DMS 273 (cell line): Measurements from ENCODE around the gene ANKRD50.
A peak's percentile ranks its signal among the peaks of the same experiment; 100 is the strongest.

Experiments used
- DNase-seq: peaks from one replicate; lab custom pipeline; 2025; ENCODE audit not compliant: unreplicated experiment; lab: John Stamatoyannopoulos, UW

ANKRD50 gene

GRCh38 chr4:124712372-124713184, at the start of gene ANKRD50:
ANKRD50 (minus strand) TSS chr4:124712732; CDS start chr4:124710511, 2,221 bp downstream.
- peak; percentile 94 for DNase-seq

- no peak for DNase-seq
These were observed 44.6 kb upstream of the ANKRD50 start for GRCh38 chr4:124757126-124757525.

GRCh38 chr4:124754681-124755080, 42.1 kb upstream of the ANKRD50 start:
- DNase-seq, result no peak

GRCh38 chr4:124753941-124754581, 41.5 kb upstream of the ANKRD50 start:
- DNase-seq, result no peak

- no peak for DNase-seq
These were observed 36.9 kb upstream of the ANKRD50 start for GRCh38 chr4:124749421-124749820.

- DNase-seq, result no peak
These were observed 36.4 kb upstream of the ANKRD50 start for GRCh38 chr4:124748965-124749364.

GRCh38 chr4:124745985-124746801, 33.7 kb upstream of the ANKRD50 start:
- DNase-seq, result no peak

GRCh38 chr4:124743711-124744110, 31.2 kb upstream of the ANKRD50 start:
- no peak for DNase-seq

GRCh38 chr4:124740501-124740900, 28.0 kb upstream of the ANKRD50 start:
- DNase-seq, result no peak

GRCh38 chr4:124738994-124739393, 26.5 kb upstream of the ANKRD50 start:
- no peak for DNase-seq

GRCh38 chr4:124737619-124738018, 25.1 kb upstream of the ANKRD50 start:
- DNase-seq, result no peak

GRCh38 chr4:124736526-124736925, 24.0 kb upstream of the ANKRD50 start:
- DNase-seq, result no peak

GRCh38 chr4:124727331-124727890, 14.9 kb upstream of the ANKRD50 start:
- no peak for DNase-seq

GRCh38 chr4:124726269-124726668, 13.7 kb upstream of the ANKRD50 start:
- DNase-seq, result no peak

- DNase-seq, result no peak
These were observed 9.5 kb upstream of the ANKRD50 start for GRCh38 chr4:124722071-124722470.

GRCh38 chr4:124717101-124717500, 4.6 kb upstream of the ANKRD50 start:
- DNase-seq, result no peak

GRCh38 chr4:124713185-124713592, 657 bp upstream of the ANKRD50 start:
- peak; percentile 74 for DNase-seq

- DNase-seq, result peak; percentile 83
These were observed 811 bp downstream of the ANKRD50 start for GRCh38 chr4:124711471-124712371.

GRCh38 chr4:124710911-124711310, 1.6 kb downstream of the ANKRD50 start:
- DNase-seq, result peak; percentile 14
